NCI-H2227 treated with DMSO at 0.1 percent for 48 hours (cell line): Measurements from ENCODE around the gene ASAP2.

Experiments used
- DNase-seq: peaks from one replicate; lab custom pipeline; 2025; lab: John Stamatoyannopoulos, UW

The ASAP2 gene

DNA sequence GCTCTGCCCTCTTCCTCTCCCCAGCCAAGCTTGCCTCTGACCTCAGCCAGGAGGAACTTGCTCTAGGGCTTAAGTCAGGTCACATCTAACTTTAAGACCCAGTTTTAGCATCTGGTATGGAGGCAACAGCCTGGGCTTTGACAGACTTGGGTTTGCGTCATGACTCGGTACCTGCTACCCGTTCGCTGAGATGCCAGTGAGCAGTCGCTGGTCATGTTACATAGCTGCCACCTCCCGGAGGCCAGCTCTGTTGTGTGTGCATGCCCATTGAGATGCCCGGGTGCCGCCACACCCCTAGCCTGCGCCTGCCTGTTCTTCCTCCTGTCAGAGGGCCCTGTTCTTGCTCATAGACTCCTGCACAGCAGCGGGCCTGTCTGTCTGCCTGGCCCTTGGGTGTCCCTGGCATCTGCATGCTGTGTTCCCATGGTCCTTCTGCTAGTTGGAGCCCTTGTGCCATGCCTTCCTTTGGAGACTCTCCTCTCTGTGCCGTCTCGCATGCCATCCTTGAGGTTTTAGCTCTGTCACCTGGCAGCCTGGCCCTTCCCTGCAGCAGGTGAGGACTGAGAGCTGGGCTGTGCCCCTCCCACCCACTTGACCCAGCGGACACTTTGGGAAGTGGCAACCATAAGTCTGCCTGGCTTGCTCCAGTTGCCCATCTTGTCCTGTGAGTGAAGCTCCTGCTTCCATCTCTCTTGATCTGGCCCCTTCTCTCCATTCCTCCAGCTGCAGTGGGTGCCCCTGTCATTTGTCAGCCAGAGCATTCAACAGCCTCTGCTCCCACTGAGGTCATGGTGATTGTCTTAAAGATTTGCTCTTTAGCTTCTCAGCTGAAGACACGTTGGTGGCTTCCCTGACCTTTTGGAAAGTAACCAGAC lies 24.9 kb downstream of the ASAP2 start:
- DNase-seq, result no peak

DNA sequence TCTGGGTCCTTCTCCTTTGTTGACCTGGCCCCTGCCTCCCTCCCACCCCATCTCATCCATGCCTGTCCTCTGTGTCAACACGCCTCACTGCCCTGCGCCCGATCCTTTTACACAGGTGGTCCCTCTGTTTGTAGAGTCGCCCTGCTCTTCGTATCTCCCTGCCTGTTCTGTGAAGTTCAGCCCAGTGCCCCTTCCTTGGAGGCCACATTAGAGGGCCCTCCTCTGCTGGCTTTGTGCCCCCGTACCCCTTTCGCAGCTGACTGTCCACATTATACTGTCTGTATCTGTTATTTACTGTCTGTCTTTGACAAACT lies 25.5 kb downstream of the ASAP2 start:
- DNase-seq, result no peak

DNA sequence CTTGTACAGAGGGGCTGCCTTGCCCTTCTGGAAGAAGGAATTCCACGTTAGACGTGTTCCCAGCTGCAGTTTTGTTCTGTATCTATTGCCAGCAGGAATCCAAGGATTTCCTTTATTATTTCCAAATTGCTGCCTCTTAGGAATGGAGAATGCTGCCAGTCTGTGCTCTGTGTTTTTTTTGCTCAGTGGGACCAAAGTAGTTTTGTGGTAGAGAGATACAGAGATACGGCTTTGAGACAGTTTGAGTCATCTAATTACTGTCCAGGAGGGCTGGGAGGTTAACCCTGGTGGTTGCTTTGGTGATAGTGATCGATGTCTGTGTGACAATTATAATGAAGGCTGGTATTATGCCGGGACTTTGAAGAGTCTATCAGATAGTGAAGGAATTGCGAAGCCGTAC lies 26.3 kb downstream of the ASAP2 start:
- DNase-seq, result peak; percentile 13

DNA sequence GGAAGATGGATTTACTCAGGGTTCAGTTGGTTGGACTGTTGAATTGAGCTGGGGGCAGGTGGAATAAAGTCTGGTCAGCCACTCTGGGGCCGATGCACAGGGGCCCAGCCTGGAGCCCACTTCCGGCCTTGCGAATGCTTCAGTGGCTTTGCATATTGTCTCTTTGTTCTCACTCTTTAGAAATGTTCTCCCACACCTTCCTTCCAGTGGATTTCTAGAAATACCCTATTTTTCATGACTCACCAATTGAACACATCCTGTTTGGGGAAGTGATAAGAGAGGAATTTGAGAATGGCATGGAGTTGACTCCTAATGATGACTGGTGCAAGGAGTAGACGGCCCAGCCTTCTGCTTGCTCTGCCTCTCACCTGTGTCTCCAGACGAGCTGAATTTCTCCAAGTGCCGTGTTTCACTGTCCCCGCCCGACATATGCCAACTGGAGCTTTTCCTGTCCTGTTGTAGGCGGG lies 28.1 kb downstream of the ASAP2 start:
- no peak for DNase-seq

DNA sequence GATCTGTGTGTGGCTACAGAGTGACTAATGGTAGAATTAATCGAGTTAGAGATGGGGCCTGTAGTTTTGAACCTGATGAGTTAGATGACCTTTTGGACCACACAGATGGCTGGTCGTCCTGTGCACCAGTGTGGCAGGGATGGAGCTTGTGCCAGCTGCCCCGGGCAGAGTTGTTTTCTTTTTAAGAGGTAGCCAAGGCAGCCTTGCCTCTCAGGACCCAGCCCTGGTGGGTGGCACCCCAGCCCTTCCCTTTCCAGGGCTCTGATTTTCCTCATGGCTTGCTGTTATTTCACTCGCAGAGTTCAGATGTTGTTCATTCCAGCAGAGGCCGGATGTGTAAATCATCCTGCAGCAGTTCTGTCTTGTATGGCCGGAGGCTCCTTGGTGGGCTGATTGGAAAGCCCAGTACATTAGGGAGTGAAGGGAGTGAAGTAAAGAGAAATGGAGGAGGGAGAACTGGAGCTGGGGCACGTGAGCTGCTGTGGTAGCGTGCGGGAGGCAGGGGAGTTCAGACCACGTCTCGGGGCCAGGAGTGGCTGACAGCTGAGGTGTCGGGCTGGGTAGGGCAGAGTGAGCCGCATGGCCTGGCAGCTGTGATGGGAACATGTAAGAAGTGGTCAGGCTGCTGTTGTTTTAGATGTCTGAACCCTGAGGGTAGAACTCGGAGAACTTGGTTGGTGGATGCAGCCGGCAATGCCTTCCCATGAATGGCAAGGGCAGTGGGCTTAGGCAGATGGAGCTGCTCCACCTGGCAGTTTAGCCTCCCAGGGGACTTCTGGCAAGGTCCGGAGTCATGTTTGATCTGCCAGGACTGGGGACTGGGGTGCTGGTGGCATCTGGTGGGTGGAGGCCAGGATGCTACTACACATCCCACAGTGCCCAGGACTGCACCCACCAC lies 28.8 kb downstream of the ASAP2 start:
- no peak for DNase-seq

DNA sequence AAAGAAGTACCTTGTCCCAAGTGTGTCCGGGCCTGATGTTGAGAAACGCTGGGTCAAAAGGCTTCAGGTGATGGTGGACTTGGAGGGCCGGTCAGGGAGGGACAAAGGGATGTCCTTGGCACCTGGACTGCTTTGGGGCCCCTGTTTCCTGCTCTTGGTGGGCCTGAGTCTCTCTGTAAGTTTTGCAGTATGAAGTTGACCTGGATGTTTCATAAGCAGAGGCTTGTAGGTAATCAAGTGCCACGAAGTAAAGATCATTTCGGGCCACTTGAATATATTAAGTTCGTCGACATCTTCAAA lies 29.4 kb downstream of the ASAP2 start:
- no peak for DNase-seq

DNA sequence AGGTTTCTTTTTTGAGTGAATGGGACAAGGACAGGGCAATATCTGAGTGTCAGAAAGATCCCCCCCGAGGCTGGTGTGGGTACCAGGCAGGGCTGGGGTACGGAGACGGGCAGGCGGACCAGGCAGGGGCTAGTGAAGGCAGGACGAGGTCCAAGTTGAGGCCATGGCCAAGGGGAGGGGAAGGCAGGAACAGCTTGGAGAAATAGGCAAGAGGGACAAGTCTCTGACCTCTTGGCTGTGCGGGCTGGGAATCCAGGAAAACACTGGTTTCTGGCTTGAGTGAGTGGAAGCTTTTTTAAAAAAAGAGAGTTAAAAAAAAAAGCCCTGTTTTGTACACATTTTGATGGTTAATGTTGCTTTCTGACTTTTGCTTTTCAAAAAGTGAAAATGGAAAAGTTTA lies 30.3 kb downstream of the ASAP2 start:
- DNase-seq, result no peak

DNA sequence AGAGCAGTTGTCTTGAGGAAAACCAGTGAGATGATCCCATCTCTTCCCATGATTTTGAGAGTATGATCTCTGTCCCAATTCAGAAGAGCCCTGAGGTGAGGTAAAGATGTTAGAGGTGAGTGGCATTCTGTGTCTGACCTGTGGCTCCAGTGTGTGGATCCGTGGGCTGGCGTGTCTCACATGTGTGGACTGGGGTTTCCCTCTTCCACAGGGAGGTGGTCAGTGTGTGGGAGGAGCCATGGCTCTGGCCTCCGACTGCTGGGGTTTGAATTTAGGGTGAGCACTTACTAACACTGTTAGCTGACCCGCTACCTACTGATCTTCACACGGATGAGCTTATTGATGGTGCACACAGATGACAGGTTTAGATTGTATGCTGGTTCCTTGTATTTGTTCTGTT lies 31.2 kb downstream of the ASAP2 start:
- no peak for DNase-seq

DNA sequence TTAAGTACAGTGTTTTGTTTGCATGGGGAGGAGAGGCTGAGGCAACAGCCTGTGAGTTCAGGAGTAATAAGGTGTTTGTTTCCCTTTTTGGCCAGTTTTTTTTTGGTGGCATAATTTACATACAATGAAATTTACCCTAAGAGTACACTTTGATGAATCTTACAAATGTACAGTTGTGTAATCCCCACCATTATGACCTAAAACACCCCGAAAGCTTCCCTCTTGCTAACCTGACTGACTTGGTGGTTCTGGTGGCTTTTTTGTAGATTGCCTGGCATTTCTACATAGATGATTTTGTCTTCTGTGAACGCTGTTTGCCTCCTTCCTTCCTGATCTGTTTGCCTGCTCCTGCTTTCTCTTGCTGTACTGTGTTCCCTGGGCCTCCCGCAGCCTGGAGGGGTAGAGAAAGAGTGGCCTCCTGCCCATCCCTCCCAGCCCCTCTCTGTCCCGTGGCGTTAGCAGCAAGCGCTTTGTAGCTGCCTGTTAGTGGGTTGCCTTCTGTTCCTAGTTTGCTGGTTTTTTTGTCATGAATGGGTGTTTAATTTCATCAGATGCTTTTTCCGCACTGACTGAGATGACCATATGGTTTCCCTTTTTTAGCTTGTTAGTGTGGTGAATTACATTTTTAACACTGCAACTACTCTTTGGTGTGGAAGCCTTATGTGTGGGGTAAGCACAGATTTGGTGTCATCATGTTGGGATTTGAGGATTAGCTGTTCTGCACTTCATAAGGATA lies 32.1 kb downstream of the ASAP2 start:
- DNase-seq, result no peak

DNA sequence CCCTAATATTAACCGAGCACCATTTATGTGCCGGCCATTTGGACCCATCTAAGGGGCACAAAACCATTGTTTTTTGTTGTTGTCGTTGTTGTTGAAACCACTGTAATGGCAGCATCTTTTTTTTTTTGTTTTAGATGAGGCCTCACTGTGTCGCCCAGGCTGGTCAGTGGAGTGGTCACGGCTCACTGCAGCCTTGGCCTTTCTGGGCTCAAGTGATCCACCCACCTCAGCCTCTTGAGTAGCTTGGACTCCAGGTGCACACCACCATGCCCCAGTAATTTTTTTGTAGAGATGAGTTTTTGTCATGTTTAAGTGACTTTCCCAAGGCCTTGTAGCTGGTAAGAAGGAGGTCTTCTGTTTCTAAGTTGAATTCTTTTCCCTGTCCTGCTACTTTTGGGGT lies 33.0 kb downstream of the ASAP2 start:
- no peak for DNase-seq

DNA sequence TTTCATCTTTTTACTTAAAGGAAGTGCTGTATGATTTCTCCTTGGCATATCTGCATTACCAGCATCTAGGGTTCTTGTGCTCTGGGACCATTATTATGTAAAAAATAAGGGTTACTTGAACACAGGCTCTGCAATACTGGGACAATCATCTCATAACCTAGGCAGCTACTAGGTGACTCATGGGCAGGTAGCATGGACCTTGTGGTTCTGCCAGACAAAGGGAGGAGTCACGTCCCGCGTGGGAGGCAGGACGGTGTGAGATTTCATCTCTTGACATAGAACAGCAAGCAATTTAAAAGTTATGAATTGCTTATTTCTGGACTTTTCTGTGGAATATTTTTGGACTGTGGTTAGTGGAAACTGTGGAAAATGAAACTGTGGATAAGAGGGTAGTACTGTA lies 34.1 kb downstream of the ASAP2 start:
- DNase-seq, result no peak

DNA sequence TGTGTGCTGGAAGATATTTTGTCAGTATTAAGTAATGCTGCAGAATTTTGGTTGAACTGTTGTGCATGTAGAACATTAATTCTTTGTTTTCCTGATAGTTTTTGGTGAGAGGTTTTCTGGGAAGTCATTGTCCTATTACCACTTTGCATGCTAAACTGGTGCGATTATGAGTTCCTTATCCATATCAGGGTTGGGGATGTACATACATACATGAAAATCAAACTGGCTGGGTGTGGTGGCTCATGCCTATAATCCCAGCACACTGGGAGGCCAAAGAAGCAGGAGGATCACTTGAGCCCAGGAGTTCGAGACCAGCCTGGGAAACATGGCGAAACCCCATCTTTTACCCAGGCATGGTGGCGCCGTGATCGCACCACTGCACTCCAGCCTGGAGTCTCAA lies 34.6 kb downstream of the ASAP2 start:
- DNase-seq, result no peak

DNA sequence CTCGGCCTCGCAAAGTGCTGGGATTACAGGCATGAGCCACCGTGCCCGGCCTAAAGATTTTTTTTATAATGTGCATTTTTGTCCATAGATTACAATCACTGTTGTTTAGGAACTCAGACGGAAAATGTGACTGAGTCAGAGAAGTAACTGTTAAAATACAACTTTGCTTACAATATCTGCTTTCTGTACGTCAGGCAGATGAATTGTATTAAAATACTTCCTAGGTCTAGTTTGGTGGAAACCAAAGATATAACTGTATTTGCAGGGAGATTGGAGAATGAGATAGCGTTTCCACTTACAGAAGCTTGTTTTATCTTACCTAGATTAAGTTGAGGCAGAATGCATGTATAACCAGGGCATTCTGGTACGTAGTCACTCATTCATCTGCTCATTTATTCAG lies 36.7 kb downstream of the ASAP2 start:
- no peak for DNase-seq

DNA sequence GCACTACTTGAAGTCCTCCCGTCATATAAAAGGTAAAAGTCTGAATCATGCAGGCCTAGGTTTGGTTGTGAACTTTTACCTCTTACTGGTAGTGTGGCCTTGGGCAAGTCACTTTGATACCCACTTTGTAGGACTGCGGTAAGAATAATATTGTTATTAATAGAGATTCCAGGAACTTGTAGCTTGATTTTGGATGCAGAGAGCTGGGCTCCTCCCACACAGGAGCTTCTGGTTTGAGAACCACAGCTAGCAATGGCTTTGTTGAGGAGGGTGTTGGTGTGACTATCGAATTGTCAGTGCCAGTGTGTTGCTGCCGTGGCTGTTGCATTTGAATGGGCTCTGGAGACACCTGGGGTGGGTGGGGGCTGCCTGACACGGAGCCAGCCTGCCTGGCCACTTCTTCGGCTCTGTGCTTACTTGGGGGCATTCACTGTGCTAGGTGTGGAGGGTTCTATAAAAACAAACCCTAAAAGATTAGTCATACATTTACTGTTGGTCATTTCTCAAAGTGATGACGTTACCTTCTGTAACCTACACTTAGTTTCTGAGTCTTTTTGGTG lies 38.5 kb downstream of the ASAP2 start:
- no peak for DNase-seq

DNA sequence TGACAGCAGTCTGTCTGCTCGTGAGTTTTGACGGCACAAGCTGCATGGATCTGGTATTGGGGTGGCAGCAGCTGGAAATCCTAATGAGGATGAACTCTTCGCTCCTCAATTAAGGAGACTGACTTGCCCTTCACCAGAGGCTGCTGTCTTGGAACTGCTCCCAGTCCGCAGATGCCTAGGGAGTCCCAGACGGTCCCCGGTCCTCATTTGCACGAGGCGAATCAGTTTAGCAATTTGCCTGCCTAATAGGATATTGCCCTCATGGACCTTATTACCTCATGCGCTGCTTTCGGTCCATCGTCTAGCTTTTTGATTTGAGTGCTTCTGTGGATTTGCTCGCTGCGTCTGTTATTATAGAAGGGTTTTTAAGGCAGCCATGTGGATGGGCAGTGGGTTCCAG lies 40.6 kb downstream of the ASAP2 start:
- DNase-seq, result no peak

DNA sequence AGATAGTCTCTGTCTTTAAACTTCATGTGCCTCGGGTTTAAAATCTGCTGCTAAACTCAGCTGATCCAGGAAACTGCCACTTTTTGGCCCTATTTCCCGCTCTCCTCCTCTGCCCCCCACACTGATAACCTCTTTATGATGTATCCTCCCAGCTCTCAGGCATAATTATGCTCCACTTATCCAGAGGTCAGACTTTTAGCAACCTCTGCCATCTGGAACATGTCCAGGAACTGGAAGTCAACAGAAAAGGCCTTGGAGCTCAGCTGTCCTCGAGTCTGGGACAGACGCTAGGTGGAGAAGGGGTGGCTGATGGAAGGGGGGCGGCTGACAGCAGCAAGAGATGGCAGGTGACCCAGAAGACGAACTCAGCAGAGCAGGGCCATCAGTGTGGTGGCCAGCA lies 41.2 kb downstream of the ASAP2 start:
- DNase-seq, result peak; percentile 64

DNA sequence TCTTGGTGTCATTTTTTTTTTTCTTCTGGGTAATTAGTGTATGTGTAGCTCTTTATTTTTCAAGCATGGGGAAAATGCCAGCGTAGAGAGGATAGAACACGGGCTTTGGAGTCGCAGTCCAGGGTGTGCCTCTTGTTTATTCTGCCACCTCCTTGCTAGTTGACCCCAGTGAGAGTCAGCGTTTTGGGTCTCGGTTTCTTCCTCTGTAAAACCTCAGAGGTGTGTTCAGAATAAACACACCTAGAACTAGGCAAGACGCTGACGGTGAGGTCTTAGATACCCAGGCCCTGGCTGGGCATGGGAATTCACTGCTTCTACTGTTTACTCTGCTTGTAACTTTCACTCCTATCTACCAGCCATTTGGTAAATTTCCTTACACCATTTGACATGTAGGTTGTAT lies 41.8 kb downstream of the ASAP2 start:
- no peak for DNase-seq

DNA sequence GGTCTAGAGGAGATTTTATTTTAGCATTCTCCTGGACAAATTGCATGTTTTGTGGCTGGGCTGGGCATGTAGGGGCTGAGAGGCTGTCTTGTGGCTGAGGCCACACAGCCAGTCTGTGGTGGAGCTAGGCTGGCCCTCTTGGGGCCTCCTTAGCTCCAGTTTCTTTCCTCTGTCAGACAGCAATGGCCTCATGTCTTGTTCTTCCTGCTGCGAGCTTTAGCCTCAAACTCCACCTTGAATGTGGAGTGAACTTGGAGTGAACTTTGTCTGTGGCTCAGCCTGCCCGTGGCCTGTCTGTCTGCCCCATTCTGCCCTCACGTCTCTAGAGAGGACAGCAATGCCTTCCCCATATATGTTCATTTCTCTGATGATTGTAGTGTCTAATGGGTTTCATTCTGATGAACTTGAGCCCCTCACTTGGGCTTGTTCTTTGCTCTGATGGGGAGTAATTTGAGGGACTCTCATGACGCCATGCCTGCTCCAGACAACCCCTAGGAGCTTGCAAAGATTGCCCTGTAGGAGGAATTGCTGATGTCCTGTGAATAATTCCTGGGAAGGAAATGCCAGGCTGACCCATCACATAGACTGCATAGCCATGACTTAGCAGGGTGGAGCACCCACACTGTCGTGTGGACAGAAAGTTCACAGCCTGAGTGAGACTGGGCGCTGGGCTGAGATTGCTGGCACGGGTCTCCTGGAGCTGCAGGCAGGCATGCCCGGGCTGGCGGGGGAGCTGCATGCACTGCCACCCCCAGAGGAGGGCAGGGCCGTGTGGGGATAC lies 42.6 kb downstream of the ASAP2 start:
- no peak for DNase-seq

DNA sequence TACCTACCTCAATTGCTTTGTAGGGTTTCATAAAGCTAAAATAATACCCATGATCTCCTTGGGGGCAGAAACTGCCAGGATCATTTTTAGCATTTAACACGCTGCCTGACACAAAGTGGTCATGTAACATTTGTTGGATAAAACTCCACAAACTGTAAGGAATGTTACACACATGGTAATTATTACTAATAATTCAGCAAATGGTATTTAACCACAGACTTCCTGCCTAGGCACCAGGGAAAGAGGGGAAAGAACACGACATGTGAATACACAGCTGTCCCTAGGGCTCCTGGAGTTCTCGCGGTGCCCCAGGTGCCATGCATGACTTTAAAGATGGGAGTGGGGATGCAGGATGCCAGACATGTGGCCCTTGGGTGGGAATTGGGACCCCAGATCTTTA lies 43.5 kb downstream of the ASAP2 start:
- no peak for DNase-seq

DNA sequence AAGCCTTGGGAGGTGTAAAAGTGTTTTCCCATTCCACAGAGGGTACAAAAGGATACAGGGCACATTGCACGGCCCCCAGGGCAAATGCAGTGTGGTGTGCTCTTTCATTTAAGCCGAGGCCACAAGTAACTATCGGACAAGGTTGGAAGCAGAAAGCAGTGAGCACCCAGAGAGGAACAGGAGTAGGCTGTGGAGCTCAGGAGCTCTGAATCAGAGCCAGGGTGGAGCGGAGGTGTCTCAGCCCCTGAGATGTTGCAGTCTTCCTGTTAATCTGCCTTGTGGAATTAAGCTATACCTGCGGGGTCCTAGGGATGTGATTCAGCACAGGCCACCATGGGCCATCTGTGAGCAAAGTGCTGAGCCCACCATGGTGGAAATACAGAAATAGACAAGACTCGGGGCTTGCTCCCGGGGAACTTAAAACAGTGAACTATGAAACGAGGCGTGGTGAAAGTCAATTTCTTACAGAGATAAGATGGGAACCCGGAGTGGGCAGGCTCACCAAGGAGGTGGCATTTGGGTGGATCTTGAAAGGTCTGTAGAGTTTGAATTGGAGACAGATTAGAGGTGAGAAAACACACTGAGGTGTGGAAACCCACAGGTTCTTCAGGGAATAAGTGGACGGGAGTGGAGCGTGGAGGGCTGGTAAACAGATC lies 44.0 kb downstream of the ASAP2 start:
- DNase-seq, result no peak
